HepG2 (cell line): ENCODE data around the gene SPATS2. TPM values are rescaled to one million over a fixed set of nuclear protein-coding genes. Genes with fewer than 3 reads are reported as not detected.

Source experiments
- AKNA ChIP-seq: sonication (generic); formaldehyde crosslinking; IDR thresholded peaks from 2 replicates; pipeline ENCODE4 v1.4.0; 2020; ENCODE audit warnings: missing genetic modification reagents, borderline replicate concordance
- CREM ChIP-seq, 2 experiments: sonication (generic) in 1 of 2; formaldehyde crosslinking in 1 of 2; IDR thresholded peaks; 2 replicates each; pipeline versions ENCODE4 v1.4.0 to v1.6.1; 2016 to 2020; ENCODE audit warnings: antibody characterized with exemption in 1 of 2, mild to moderate bottlenecking in 1 of 2, missing genetic modification reagents in 1 of 2
- ELF1 ChIP-seq: sonication (generic); formaldehyde crosslinking; IDR thresholded peaks from 2 replicates; pipeline ENCODE4 v1.4.0; 2020; ENCODE audit warnings: missing genetic modification reagents
- FLYWCH1 ChIP-seq: sonication (generic); formaldehyde crosslinking; IDR thresholded peaks from 2 replicates; pipeline ENCODE4 v1.8.1; 2023; ENCODE audit warnings: mild to moderate bottlenecking, missing genetic modification reagents
- HNRNPUL1 ChIP-seq: fragments of 200-400 bp; formaldehyde crosslinking; IDR thresholded peaks from 2 replicates; pipeline ENCODE4 v1.6.1; 2017; ENCODE audit warnings: low read depth, mild to moderate bottlenecking, low read length, moderate library complexity
- RORA ChIP-seq: sonication (generic); formaldehyde crosslinking; IDR thresholded peaks from 2 replicates; pipeline ENCODE4 v1.5.0; 2020; ENCODE audit warnings: mild to moderate bottlenecking, missing genetic modification reagents, moderate library complexity
- SETDB1 ChIP-seq: sonication (generic); formaldehyde crosslinking; IDR thresholded peaks from 2 replicates; pipeline ENCODE4 v1.5.1; 2020; ENCODE audit warnings: missing genetic modification reagents, mild to moderate bottlenecking, borderline replicate concordance
- THRA ChIP-seq: sonication (generic); formaldehyde crosslinking; IDR thresholded peaks from 2 replicates; pipeline ENCODE4 v1.4.0; 2020; ENCODE audit warnings: missing genetic modification reagents, borderline replicate concordance
- U2AF1 ChIP-seq: fragments of 200-400 bp; formaldehyde crosslinking; optimal IDR thresholded peaks from 2 replicates; pipeline ENCODE3; 2017; ENCODE audit warnings: mild to moderate bottlenecking, low read depth, low read length
- ZBTB7B ChIP-seq: sonication (generic); formaldehyde crosslinking; IDR thresholded peaks from 2 replicates; pipeline ENCODE4 v1.4.0; 2020; ENCODE audit warnings: missing genetic modification reagents
- ZC3H4 ChIP-seq: sonication (generic); formaldehyde crosslinking; IDR thresholded peaks from 2 replicates; pipeline ENCODE4 v1.4.0; 2020; ENCODE audit warnings: missing genetic modification reagents, borderline replicate concordance
- ZNF18 ChIP-seq: sonication (generic); formaldehyde crosslinking; IDR thresholded peaks from 2 replicates; pipeline ENCODE4 v1.8.0; 2022; ENCODE audit warnings: mild to moderate bottlenecking, missing genetic modification reagents; ENCODE audit not compliant: insufficient replicate concordance
- ZNF354B ChIP-seq: sonication (generic); formaldehyde crosslinking; IDR thresholded peaks from 2 replicates; pipeline ENCODE4 v1.8.0; 2022; ENCODE audit warnings: mild to moderate bottlenecking, missing genetic modification reagents
- ZNF451 ChIP-seq: sonication (generic); formaldehyde crosslinking; IDR thresholded peaks from 2 replicates; pipeline ENCODE4 v1.5.0; 2020; ENCODE audit warnings: mild to moderate bottlenecking, missing genetic modification reagents
- ZNF530 ChIP-seq: sonication (generic); formaldehyde crosslinking; IDR thresholded peaks from 2 replicates; pipeline ENCODE4 v1.5.0; 2020; ENCODE audit warnings: low read depth, mild to moderate bottlenecking, missing genetic modification reagents
- ZNF563 ChIP-seq: sonication (generic); formaldehyde crosslinking; IDR thresholded peaks from 2 replicates; pipeline ENCODE4 v1.8.0; 2022; ENCODE audit warnings: mild to moderate bottlenecking, moderate library complexity, missing genetic modification reagents
- ZNF790 ChIP-seq: sonication (generic); formaldehyde crosslinking; IDR thresholded peaks from 2 replicates; pipeline ENCODE4 v1.8.0; 2022; ENCODE audit warnings: missing genetic modification reagents, mild to moderate bottlenecking, borderline replicate concordance
- polyA plus RNA-seq, 8 experiments: library from polyadenylated mRNA; depleted of rRNA in 3 of 8; stranded (reverse) in 7 of 8; unstranded in 1 of 8; fragments of >200 nt; fragmentation: Illumina TruSeq in 4 of 8; extraction: Trizol in 4 of 8; gene quantifications; 2 replicates each; pipeline versions ENCODE4 v1.2.1 to v1.2.3, GENCODE V29; 2011 to 2016; ENCODE audit warnings: low read depth in 4 of 8, missing spikeins in 1 of 8, mixed read lengths in 1 of 8; ENCODE audit not compliant: insufficient read depth in 1 of 8
- total RNA-seq, 5 experiments: library from RNA; depleted of rRNA; stranded (reverse); fragments of >200 nt; fragmentation: Illumina TruSeq; extraction: Trizol; gene quantifications; 2 replicates each; pipeline ENCODE4 v1.2.3, GENCODE V29; 2016; ENCODE audit warnings: low read depth in 1 of 5
- TF ChIP-seq, protein P1 (sequence below): sonication (generic); formaldehyde crosslinking; IDR thresholded peaks from 2 replicates; pipeline ENCODE4 v1.4.0; 2020; ENCODE audit warnings: missing genetic modification reagents, mild to moderate bottlenecking, borderline replicate concordance

Gene SPATS2
- total and polyA plus RNA-seq, 2 of the 13 experiments (the other 11 are each of a cell fraction or from before 2014, with no cell fraction given), result 19.3 to 28.1 TPM

- TF ChIP-seq, protein P1, sequence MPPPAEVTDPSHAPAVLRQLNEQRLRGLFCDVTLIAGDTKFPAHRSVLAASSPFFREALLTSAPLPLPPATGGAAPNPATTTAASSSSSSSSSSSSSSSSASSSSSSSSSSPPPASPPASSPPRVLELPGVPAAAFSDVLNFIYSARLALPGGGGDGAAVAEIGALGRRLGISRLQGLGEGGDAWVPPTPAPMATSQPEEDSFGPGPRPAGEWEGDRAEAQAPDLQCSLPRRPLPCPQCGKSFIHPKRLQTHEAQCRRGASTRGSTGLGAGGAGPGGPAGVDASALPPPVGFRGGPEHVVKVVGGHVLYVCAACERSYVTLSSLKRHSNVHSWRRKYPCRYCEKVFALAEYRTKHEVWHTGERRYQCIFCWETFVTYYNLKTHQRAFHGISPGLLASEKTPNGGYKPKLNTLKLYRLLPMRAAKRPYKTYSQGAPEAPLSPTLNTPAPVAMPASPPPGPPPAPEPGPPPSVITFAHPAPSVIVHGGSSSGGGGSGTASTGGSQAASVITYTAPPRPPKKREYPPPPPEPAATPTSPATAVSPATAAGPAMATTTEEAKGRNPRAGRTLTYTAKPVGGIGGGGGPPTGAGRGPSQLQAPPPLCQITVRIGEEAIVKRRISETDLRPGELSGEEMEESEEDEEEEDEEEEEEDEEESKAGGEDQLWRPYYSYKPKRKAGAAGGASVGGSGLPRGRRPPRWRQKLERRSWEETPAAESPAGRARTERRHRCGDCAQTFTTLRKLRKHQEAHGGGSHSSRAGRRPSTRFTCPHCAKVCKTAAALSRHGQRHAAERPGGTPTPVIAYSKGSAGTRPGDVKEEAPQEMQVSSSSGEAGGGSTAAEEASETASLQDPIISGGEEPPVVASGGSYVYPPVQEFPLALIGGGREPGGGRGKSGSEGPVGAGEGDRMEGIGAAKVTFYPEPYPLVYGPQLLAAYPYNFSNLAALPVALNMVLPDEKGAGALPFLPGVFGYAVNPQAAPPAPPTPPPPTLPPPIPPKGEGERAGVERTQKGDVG (CRISPR knock-in tag), result no peak; the same call in 1 of the 2 replicates
- 0 out of 2 replicates have a peak, but pooled peaks have one; percentile 10 for TF ChIP-seq ZNF451
- TF ChIP-seq ZNF354B (CRISPR knock-in tag), result no peak
- TF ChIP-seq ZNF563 (CRISPR knock-in tag), result no peak
- no peak for TF ChIP-seq ELF1
- TF ChIP-seq ZNF530 (CRISPR knock-in tag), result no peak
- TF ChIP-seq ZNF790, result no peak
- TF ChIP-seq U2AF1, result no peak
- TF ChIP-seq CREM (IDR thresholded peaks at IDR 0.05), result no peak
- no peak for TF ChIP-seq CREM (CRISPR knock-in tag; IDR thresholded peaks at IDR 0.05)
- TF ChIP-seq HNRNPUL1, result no peak
- TF ChIP-seq FLYWCH1, result no peak
- TF ChIP-seq ZNF18 (CRISPR knock-in tag), result peak; percentile 55
- TF ChIP-seq ZBTB7B (CRISPR knock-in tag), result no peak
- no peak for TF ChIP-seq RORA (CRISPR knock-in tag)
- no peak for TF ChIP-seq THRA (CRISPR knock-in tag)
- TF ChIP-seq ZC3H4 (CRISPR knock-in tag), result no peak
- no peak for TF ChIP-seq AKNA
- TF ChIP-seq SETDB1 (CRISPR knock-in tag), result no peak
These were observed 20.5 kb upstream of the SPATS2 start, which contains the start of gene DNAJC22 (continued) for GRCh38 chr12:49346659-49347310.
